Measurements from ENCODE around the gene AQP10.

GRCh38 chr1:154353966-154354365 is 33.1 kb downstream of the AQP10 start:
- no peak for TF ChIP-seq CTCF (conservative IDR thresholded peaks at IDR 0.05 in 1 of 2, IDR thresholded peaks at IDR 0.05 in 1 of 2; ENCODE audit: low read depth in 1 of 2, low read length in 2 of 2)
- no peak for TF ChIP-seq EZH2 (IDR thresholded peaks at IDR 0.05; ENCODE audit: low read length, missing control alignments)

Measured in fibroblast of lung (primary cell).